Esophagus squamous epithelium (tissue), 4 donors: ENCODE measurements around the gene MBD5.

Experiments used
- POLR2A ChIP-seq, 4 donors: fragments of 450-650 bp; IDR thresholded peaks; one replicate each; pipeline ENCODE4 v1.6.1; 2017; ENCODE audit warnings: antibody characterized with exemption in 4 of 4, mild to moderate bottlenecking in 4 of 4, moderate library complexity in 3 of 4
- TF ChIP-seq, protein P1 (sequence below), 6 experiments: fragments of 450-650 bp in 4 of 6; fragments of 200-600 bp in 2 of 6; sonication (generic) in 2 of 6; IDR thresholded peaks; one replicate each; pipeline ENCODE4 v1.5.1; 2016 to 2019; ENCODE audit warnings: antibody characterized with exemption in 6 of 6, mild to moderate bottlenecking in 4 of 6, moderate library complexity in 4 of 6

DNA sequence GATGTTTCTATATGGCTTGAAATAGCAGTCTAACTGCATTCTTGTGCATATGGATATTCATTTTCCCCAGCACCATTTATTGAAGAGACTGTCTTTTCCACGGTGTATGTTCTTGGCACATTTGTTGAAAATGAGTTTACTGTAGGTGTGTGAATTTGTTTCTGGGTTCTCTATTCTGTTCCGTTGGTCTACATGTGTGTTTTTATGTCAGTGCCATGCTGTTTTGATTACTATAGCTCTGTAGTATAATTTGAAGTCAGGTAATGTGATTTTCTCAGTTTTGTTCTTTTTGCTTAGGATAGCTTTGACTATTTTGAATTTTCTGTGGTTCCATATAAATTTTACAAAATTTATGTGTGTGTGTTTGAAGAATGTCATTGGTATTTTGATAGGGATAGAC lies 201.0 kb downstream of the MBD5 start:
- TF ChIP-seq, protein P1, sequence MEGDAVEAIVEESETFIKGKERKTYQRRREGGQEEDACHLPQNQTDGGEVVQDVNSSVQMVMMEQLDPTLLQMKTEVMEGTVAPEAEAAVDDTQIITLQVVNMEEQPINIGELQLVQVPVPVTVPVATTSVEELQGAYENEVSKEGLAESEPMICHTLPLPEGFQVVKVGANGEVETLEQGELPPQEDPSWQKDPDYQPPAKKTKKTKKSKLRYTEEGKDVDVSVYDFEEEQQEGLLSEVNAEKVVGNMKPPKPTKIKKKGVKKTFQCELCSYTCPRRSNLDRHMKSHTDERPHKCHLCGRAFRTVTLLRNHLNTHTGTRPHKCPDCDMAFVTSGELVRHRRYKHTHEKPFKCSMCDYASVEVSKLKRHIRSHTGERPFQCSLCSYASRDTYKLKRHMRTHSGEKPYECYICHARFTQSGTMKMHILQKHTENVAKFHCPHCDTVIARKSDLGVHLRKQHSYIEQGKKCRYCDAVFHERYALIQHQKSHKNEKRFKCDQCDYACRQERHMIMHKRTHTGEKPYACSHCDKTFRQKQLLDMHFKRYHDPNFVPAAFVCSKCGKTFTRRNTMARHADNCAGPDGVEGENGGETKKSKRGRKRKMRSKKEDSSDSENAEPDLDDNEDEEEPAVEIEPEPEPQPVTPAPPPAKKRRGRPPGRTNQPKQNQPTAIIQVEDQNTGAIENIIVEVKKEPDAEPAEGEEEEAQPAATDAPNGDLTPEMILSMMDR (IDR thresholded peaks at IDR 0.05): no peak
- TF ChIP-seq POLR2A (IDR thresholded peaks at IDR 0.05): no peak
